Karpas-422 (cell line): ENCODE measurements around the gene SGCD. TPM values are rescaled to one million over a fixed set of nuclear protein-coding genes. Genes with fewer than 3 reads are reported as not detected.

Experiments
- DNase-seq: peaks from one replicate; pipeline ENCODE4 v3.0.0-alpha.2; 2015
- H2AFZ ChIP-seq: fragments of 200-600 bp; sonication (generic); 2 replicates; pipeline ENCODE4 v1.6.1; 2014; ENCODE audit warnings: antibody characterized with exemption, low read length, mixed read lengths
- H3K27ac ChIP-seq: fragments of 200-600 bp; sonication (generic); 2 replicates; pipeline ENCODE4 v1.5.1; 2014; ENCODE audit warnings: mild to moderate bottlenecking, low read length, moderate library complexity
- H3K27me3 ChIP-seq: fragments of 200-600 bp; sonication (generic); 2 replicates; pipeline ENCODE4 v1.6.1; 2014; ENCODE audit warnings: low read length, mixed read lengths
- H3K36me3 ChIP-seq: fragments of 200-600 bp; sonication (generic); 2 replicates; pipeline ENCODE4 v1.6.1; 2014; ENCODE audit warnings: low read length, mixed read lengths; ENCODE audit not compliant: insufficient read depth
- H3K4me1 ChIP-seq: fragments of 200-600 bp; sonication (generic); 2 replicates; pipeline ENCODE4 v1.6.1; 2014; ENCODE audit warnings: mild to moderate bottlenecking, low read length, mixed read lengths
- H3K4me2 ChIP-seq: fragments of 200-600 bp; sonication (generic); 2 replicates; pipeline ENCODE4 v1.6.1; 2014; ENCODE audit warnings: low read length, low read depth, mild to moderate bottlenecking; ENCODE audit not compliant: poor library complexity, severe bottlenecking
- H3K4me3 ChIP-seq: fragments of 200-600 bp; sonication (generic); 2 replicates; pipeline ENCODE4 v1.5.1; 2014; ENCODE audit warnings: mild to moderate bottlenecking, antibody characterized with exemption, low read length, mixed read lengths
- H3K79me2 ChIP-seq: fragments of 200-600 bp; sonication (generic); 2 replicates; pipeline ENCODE4 v1.6.1; 2014; ENCODE audit warnings: mild to moderate bottlenecking, low read length, mixed read lengths
- H3K9ac ChIP-seq: fragments of 200-600 bp; sonication (generic); 2 replicates; pipeline ENCODE4 v1.6.0; 2014; ENCODE audit warnings: low read length
- H3K9me2 ChIP-seq: fragments of 200-600 bp; sonication (generic), shearing (Covaris generic); replicated peaks from 2 replicates; pipeline ENCODE4 v1.6.0; 2014; ENCODE audit warnings: mild to moderate bottlenecking, low read length, moderate library complexity; ENCODE audit not compliant: insufficient read depth
- H3K9me3 ChIP-seq: fragments of 300-700, 200-600 bp; sonication (generic); 2 replicates; pipeline ENCODE4 v1.6.1; 2014; ENCODE audit warnings: low read length, mixed read lengths
- H4K20me1 ChIP-seq: fragments of 200-600 bp; sonication (generic); 2 replicates; pipeline ENCODE4 v1.6.1; 2014; ENCODE audit warnings: mild to moderate bottlenecking, antibody characterized with exemption, low read length, low read depth; ENCODE audit not compliant: insufficient read depth
- total RNA-seq: library from RNA; depleted of rRNA; stranded (reverse); fragments of >200 nt; shearing (Covaris generic); gene quantifications from 2 replicates; pipeline ENCODE4 v1.2.3, GENCODE V29; 2014; ENCODE audit warnings: low replicate concordance

Gene SGCD
- total RNA-seq, 1 experiment from 2014 or later = not detected

GRCh38 chr5:156515121-156515520 lies 188.2 kb downstream of the SGCD start:
- Histone ChIP-seq H3K4me3 (no peak overlapping the region), H4K20me1 (no peaks in the 10 kb centered on the region), H3K9me2 (no peaks in the 10 kb centered on the region), H3K79me2 (no peaks in the 10 kb centered on the region), H3K36me3 (no peaks in the 10 kb centered on the region), H3K27me3 (no peaks in the 10 kb centered on the region), H3K27ac (no peak overlapping the region), H2AFZ (no peak overlapping the region), H3K9me3 (no peaks in the 10 kb centered on the region), H3K4me2 (no peak overlapping the region), H3K9ac (no peak overlapping the region), H3K4me1 (no peaks in the 10 kb centered on the region)
- DNase-seq = no peak

GRCh38 chr5:156515803-156516360 lies 188.9 kb downstream of the SGCD start:
- Histone ChIP-seq H3K4me2 (no peak overlapping the region), H3K9ac (no peak overlapping the region), H3K9me3 (no peaks in the 10 kb centered on the region), H4K20me1 (no peaks in the 10 kb centered on the region), H3K79me2 (no peaks in the 10 kb centered on the region), H3K4me3 (no peak overlapping the region), H2AFZ (no peak overlapping the region), H3K4me1 (no peaks in the 10 kb centered on the region), H3K27me3 (no peaks in the 10 kb centered on the region), H3K36me3 (no peaks in the 10 kb centered on the region), H3K9me2 (no peaks in the 10 kb centered on the region), H3K27ac (no peak overlapping the region)
- no peak for DNase-seq

DNA sequence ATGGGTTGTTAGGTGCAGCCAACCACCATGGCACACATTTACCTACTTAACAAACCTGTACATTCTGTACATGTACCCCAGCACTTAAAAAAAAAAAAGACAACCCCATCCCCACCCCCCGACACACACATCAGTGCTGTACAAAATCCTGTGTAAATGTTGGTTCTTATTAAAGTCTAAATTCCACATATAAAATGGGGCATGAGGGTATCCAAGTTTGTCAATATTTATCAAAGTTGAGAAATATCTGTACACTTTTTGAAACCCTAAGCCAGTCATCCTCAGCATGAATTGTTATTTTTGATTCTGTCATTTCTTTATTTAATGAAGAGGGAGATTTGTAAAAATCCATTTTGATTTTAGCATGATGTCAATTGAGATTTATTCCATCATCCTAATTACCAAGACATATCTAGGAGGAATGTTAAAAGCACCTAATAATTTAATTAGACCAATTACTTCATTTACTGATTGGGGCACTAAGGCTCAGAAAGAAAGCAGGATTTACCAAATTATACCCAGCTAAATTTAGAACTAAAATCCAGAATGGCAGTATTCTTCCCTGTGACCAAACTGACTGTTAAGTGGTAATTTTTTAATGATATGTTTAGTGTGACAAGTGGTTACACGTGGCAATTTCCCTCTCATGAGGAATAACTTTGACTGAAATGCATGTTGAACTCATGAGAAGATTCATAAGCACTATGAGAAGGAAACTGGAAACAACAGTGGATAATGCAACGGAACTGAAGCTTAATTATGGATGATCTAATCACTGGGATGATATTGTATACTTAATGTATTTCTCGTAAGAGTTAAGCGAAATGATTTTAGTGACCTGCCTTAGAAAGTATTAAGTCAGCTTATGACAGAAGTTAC lies 195.9 kb downstream of the SGCD start:
- no peaks in the 10 kb centered on the region for H3K79me2 ChIP-seq
- no peak overlapping the region for H3K9ac ChIP-seq
- no peaks in the 10 kb centered on the region for H3K9me3 ChIP-seq
- no peak overlapping the region for H3K27ac ChIP-seq
- no peaks in the 10 kb centered on the region for H3K9me2 ChIP-seq
- H3K4me3 ChIP-seq = no peak overlapping the region
- no peaks in the 10 kb centered on the region for H3K36me3 ChIP-seq
- no peak for DNase-seq
- H4K20me1 ChIP-seq = no peaks in the 10 kb centered on the region
- H3K4me1 ChIP-seq = no peaks in the 10 kb centered on the region
- H2AFZ ChIP-seq = no peak overlapping the region
- no peaks in the 10 kb centered on the region for H3K27me3 ChIP-seq
- H3K4me2 ChIP-seq = no peak overlapping the region

DNA sequence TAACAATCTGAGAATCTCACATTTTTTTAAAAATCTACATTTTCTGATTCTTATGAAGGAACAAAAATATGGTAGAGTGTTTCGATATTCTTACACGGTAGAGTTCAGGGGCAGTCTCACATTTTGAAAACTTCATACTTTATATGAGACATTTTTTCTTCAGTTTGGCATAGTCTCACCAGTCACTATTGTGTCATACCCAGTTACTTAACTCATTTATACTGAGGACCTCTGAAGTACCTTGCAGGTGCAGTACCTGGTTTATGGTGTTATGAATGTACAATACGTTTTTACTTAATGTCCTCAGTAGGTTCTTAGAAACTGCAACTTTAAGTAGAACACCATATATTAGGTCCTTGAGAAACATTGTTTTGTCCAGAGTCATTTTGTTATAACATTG lies 196.6 kb downstream of the SGCD start:
- no peaks in the 10 kb centered on the region for H4K20me1 ChIP-seq
- H3K4me1 ChIP-seq = no peaks in the 10 kb centered on the region
- no peaks in the 10 kb centered on the region for H3K36me3 ChIP-seq
- H3K9me3 ChIP-seq = no peaks in the 10 kb centered on the region
- no peaks in the 10 kb centered on the region for H3K79me2 ChIP-seq
- no peaks in the 10 kb centered on the region for H3K9me2 ChIP-seq
- no peaks in the 10 kb centered on the region for H3K27me3 ChIP-seq
- no peak overlapping the region for H2AFZ ChIP-seq
- H3K4me3 ChIP-seq = no peak overlapping the region
- DNase-seq = no peak
- no peak overlapping the region for H3K9ac ChIP-seq
- H3K27ac ChIP-seq = no peak overlapping the region
- H3K4me2 ChIP-seq = no peak overlapping the region

DNA sequence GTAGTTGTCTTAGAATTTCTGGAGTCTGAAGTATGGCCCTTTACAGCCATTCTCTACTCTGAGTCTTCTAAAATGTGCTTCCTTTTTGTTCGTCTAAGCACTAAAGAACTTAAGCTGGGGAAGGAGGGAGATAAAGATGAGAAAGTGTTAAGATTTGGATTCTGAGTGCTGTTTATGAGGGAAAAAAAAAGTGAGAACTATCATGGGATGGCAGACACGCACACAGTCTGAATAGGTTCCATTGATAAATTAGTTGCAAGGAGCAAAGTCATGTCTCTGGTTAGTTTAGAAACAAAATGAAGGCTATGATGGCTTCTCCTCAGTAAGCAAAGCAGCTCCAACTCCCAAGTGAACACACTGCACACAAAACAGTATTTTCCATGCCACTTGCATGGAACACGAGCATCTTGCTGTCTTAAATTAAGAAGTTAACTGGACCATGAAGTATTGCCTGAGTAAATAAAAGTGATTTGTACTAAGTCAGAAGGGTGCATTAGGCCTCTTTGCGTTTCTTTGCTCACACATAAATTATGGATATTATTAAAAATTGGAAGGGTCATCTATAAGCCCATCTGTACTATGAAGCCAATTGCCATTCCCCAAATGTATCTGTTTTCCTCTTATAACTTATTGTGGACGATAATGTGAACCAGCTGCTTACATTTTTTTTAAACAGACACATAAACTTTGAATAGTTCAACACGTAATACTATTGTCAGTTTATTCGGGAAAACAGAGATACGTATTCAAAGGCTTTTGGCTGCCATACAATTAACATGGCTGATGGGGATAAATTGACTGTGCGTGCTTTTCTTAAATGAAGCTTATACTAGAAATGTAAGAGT lies 199.3 kb downstream of the SGCD start:
- no peaks in the 10 kb centered on the region for H3K9me3 ChIP-seq
- DNase-seq = no peak
- H3K27ac ChIP-seq = no peak overlapping the region
- H3K27me3 ChIP-seq = no peaks in the 10 kb centered on the region
- H3K9ac ChIP-seq = no peak overlapping the region
- no peak overlapping the region for H3K4me2 ChIP-seq
- no peak overlapping the region for H3K4me3 ChIP-seq
- no peaks in the 10 kb centered on the region for H3K79me2 ChIP-seq
- no peaks in the 10 kb centered on the region for H3K36me3 ChIP-seq
- no peaks in the 10 kb centered on the region for H3K9me2 ChIP-seq
- H4K20me1 ChIP-seq = no peaks in the 10 kb centered on the region
- no peaks in the 10 kb centered on the region for H3K4me1 ChIP-seq
- no peak overlapping the region for H2AFZ ChIP-seq

DNA sequence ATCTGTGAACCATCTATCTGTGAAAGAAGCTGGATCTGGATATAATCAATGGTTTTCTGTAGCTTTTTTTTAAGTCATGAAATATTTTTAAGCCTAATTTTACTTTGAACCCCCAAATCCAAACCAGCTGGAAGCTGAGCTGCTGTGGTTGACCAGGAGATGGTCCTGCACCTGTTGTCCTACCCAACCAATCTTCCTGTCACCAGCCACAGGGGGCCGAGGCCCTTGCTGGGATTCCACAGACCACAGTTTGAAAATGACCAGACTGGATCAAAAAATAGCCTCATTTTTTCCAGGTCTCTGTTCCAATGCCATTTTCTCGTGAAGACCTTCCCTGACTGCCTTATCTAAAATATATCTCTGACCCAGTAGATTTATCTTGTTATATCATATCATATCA lies 200.6 kb downstream of the SGCD start:
- H4K20me1 ChIP-seq = no peaks in the 10 kb centered on the region
- no peaks in the 10 kb centered on the region for H3K27me3 ChIP-seq
- H3K36me3 ChIP-seq = no peaks in the 10 kb centered on the region
- no peaks in the 10 kb centered on the region for H3K9me2 ChIP-seq
- H3K4me2 ChIP-seq = no peak overlapping the region
- no peak for DNase-seq
- H3K4me3 ChIP-seq = no peak overlapping the region
- no peak overlapping the region for H3K27ac ChIP-seq
- no peak overlapping the region for H3K9ac ChIP-seq
- no peaks in the 10 kb centered on the region for H3K9me3 ChIP-seq
- H2AFZ ChIP-seq = no peak overlapping the region
- H3K79me2 ChIP-seq = no peaks in the 10 kb centered on the region
- H3K4me1 ChIP-seq = no peaks in the 10 kb centered on the region

DNA sequence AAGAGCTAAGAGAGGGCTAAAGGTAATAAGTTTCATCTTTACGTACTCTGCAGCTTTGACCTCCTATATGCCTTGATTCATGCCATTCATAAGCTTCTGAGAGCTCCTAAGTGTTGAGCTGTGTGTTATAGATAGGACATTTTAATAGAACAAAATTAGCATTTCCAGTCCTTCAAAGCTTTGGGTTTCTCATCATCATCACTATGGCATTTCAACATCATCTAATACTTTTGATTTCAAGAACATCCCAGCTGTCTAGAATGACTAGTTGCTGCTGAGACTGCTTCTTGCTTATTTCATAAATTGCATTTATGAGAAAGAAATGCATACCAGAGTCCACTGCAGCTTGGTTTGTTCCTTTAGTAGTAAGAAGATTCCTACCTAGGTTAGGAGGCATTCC lies 201.7 kb downstream of the SGCD start:
- Histone ChIP-seq H3K4me1 (no peaks in the 10 kb centered on the region), H3K9me2 (no peaks in the 10 kb centered on the region), H3K36me3 (no peaks in the 10 kb centered on the region), H3K79me2 (no peaks in the 10 kb centered on the region), H3K9ac (no peak overlapping the region), H3K9me3 (no peaks in the 10 kb centered on the region), H3K4me2 (no peak overlapping the region), H4K20me1 (no peaks in the 10 kb centered on the region), H2AFZ (no peak overlapping the region), H3K27me3 (no peaks in the 10 kb centered on the region), H3K4me3 (no peak overlapping the region), H3K27ac (no peak overlapping the region)
- DNase-seq = no peak

- H3K9ac ChIP-seq = no peak overlapping the region
- H3K4me1 ChIP-seq = no peaks in the 10 kb centered on the region
- no peak overlapping the region for H2AFZ ChIP-seq
- no peaks in the 10 kb centered on the region for H3K36me3 ChIP-seq
- H3K9me2 ChIP-seq = no peaks in the 10 kb centered on the region
- H3K9me3 ChIP-seq = no peaks in the 10 kb centered on the region
- no peaks in the 10 kb centered on the region for H3K79me2 ChIP-seq
- no peaks in the 10 kb centered on the region for H4K20me1 ChIP-seq
- DNase-seq = no peak
- H3K27me3 ChIP-seq = no peaks in the 10 kb centered on the region
- no peak overlapping the region for H3K4me3 ChIP-seq
- no peak overlapping the region for H3K4me2 ChIP-seq
- no peak overlapping the region for H3K27ac ChIP-seq
Measured at GRCh38 chr5:156529892-156530291, 202.9 kb downstream of the SGCD start.
